Activated naive CD4-positive, alpha-beta T cell treated with anti-CD3 and anti-CD28 coated beads, Interleukin-2, amount 10 ng/mL, durations not matched to agents 7 days and 5 days (primary cell): Measurements from ENCODE around the gene RAG2.
"Not testable (repeated sequence)": the region's sequence is repeated elsewhere in the genome, so short reads cannot be mapped to it uniquely, and the experiment has no call there.

Experiments used
- CTCF ChIA-PET: fragments of 350-600 bp; sonication (Branson Sonifier 250); formaldehyde crosslinking; loops from one replicate; lab custom pipeline; 2021; ENCODE audit warnings: antibody characterized with exemption; lab: Charles Lee
- DNase-seq: peaks from one replicate; pipeline ENCODE4 v3.0.0-alpha.2; 2020
- H3K27ac Mint-ChIP-seq: one replicate; pipeline ENCODE4 v1.8.0; 2021; ENCODE audit warnings: mild to moderate bottlenecking, moderate library complexity, mixed read lengths
- H3K27me3 Mint-ChIP-seq: one replicate; pipeline ENCODE4 v1.8.0; 2021; ENCODE audit warnings: mild to moderate bottlenecking, mixed read lengths
- H3K36me3 Mint-ChIP-seq: one replicate; pipeline ENCODE4 v1.8.0; 2021; ENCODE audit warnings: mixed read lengths
- H3K4me1 Mint-ChIP-seq: one replicate; pipeline ENCODE4 v1.8.0; 2021; ENCODE audit warnings: mixed read lengths
- H3K4me3 Mint-ChIP-seq: one replicate; pipeline ENCODE4 v1.8.0; 2021; ENCODE audit warnings: mild to moderate bottlenecking, moderate library complexity, mixed read lengths
- H3K9me3 Mint-ChIP-seq: one replicate; pipeline ENCODE4 v1.8.0; 2021; ENCODE audit warnings: mixed read lengths

The RAG2 gene

DNA sequence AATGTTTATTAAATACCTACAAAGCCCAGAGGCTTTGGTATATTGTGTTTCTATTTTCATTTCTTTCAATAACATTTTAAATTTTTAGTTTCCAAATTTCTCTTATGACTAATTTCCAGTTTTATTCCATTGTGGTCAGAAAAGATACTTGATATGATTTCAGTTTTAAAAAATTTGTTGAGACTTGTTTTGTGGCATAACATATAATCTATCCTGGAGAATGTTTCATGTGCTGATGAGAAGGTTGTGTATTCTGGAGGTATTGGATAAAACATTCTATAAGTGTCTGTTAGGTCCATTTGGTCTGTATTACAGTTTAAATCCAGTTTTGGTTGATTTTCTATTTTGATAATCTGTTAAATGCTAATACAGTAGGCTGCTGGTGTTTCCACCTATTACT, 40.0 kb downstream of the RAG2 start:
- Mint-ChIP-seq H3K4me3 (peak overlapping the region; percentile 57), H3K36me3 (peaks cover 4% of the 10 kb centered on the region), H3K9me3 (peaks cover 17% of the 10 kb centered on the region), H3K27me3 (peaks cover 15% of the 10 kb centered on the region), H3K27ac (peak overlapping the region; percentile 96), H3K4me1 (peaks cover 28% of the 10 kb centered on the region)
- CTCF ChIA-PET: no interaction called here
- no peak for DNase-seq

DNA sequence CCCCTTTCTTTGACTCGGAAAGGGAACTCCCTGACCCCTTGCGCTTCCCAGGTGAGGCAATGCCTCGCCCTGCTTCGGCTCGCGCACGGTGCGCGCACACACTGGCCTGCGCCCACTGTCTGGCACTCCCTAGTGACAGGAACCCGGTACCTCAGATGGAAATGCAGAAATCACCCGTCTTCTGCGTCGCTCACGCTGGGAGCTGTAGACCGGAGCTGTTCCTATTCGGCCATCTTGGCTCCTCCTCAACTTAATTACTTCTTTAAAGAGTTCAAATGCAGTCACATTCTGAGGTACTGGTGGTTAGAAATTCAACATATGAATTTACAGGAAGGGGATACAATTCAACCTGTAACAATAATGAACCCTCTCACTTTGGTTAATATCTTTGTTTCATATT, 40.6 kb downstream of the RAG2 start:
- Mint-ChIP-seq H3K9me3 (peaks cover 17% of the 10 kb centered on the region), H3K27ac (peak overlapping the region; percentile 5), H3K27me3 (peaks cover 12% of the 10 kb centered on the region), H3K4me1 (peaks cover 28% of the 10 kb centered on the region)
- H3K36me3 Mint-ChIP-seq, DNase-seq, H3K4me3 Mint-ChIP-seq, CTCF ChIA-PET: not testable (repeated sequence)

DNA sequence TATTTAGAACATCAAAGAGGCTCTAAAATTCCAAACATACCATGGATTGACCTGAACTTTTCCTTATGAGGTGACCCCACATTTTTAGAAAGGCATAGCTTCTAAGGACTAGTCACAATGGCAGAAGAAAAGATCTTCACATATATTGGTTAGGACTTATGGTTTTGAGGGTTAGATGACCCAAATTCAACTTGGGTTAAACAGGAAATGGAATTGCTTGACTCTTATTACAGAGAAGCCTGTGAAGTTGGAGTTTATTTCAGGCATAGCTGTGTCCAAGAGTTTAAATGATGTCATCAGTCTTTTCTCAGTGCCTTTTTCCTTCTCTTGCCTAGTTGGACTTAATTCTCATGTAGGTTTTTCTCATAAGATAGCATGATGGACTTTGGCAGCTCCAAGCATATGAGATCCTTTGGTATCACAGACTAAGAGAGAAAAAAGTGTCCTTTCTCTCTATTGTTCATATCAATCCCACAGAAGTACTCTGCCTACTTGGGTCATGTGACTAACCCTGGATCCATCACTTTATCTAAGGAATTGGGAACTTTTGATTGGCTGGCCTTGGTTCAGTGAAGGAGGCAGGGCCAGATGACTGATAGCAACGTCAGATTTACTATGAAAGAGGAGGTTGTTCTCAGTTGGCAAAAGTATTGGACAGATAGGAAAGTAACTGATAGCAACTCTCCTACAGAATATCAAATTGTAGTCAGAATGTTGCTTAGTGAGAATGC, 47.5 kb downstream of the RAG2 start:
- no peak for DNase-seq
- H3K36me3 Mint-ChIP-seq: no peaks in the 10 kb centered on the region
- no peaks in the 10 kb centered on the region for H3K4me1 Mint-ChIP-seq
- peaks cover 16% of the 10 kb centered on the region for H3K27me3 Mint-ChIP-seq
- no peak overlapping the region for H3K4me3 Mint-ChIP-seq
- CTCF ChIA-PET: interaction anchor here (1.1 kb wide), 1 partner anchor 13 kb away, joined by 4 read pairs; no protein-coding TSS in a partner anchor
- H3K27ac Mint-ChIP-seq: no peak overlapping the region
- H3K9me3 Mint-ChIP-seq: no peaks in the 10 kb centered on the region
